GM12873 (cell line): ENCODE results near the gene ZNF318.

Experiments
- CTCF ChIP-seq: IDR thresholded peaks from 2 replicates; pipeline ENCODE4 v1.5.1; 2012; ENCODE audit warnings: low read depth, mild to moderate bottlenecking, moderate library complexity, low read length, control low read depth; ENCODE audit not compliant: insufficient read depth; ENCODE audit errors: missing control alignments

ZNF318 gene

GRCh38 chr6:43298565-43299337, 70.7 kb downstream of the ZNF318 start:
- no peak for TF ChIP-seq CTCF

GRCh38 chr6:43297644-43298564, 71.5 kb downstream of the ZNF318 start, which contains the start of gene SLC22A7:
SLC22A7 (plus strand) TSS chr6:43298260; CDS start chr6:43298359, 99 bp downstream.
- TF ChIP-seq CTCF: no peak

- TF ChIP-seq CTCF: no peak
Observed at GRCh38 chr6:43296780-43297497, 72.5 kb downstream of the ZNF318 start.

GRCh38 chr6:43295456-43295855, 74.0 kb downstream of the ZNF318 start:
- no peak for TF ChIP-seq CTCF

- TF ChIP-seq CTCF: no peak
Observed at GRCh38 chr6:43294536-43294935, 74.9 kb downstream of the ZNF318 start.

- no peak for TF ChIP-seq CTCF
Observed at GRCh38 chr6:43293698-43294097, 75.7 kb downstream of the ZNF318 start.
